GM10266 (cell line): ENCODE data around the gene STEEP1.

Source experiments
- DNase-seq: peaks from one replicate; pipeline ENCODE4 v3.0.0; 2012; ENCODE audit errors: extremely low spot score
- CTCF ChIP-seq: IDR thresholded peaks from 2 replicates; pipeline ENCODE4 v1.5.1; 2012; ENCODE audit warnings: mild to moderate bottlenecking, low read depth; ENCODE audit not compliant: control insufficient read depth, insufficient read depth; ENCODE audit errors: missing control alignments

Gene STEEP1

GRCh38 chrX:119602701-119603255 is 37.6 kb upstream of the STEEP1 start:
- no peak for TF ChIP-seq CTCF
- DNase-seq, result no peak

- no peak for TF ChIP-seq CTCF
- no peak for DNase-seq
These were observed 24.6 kb upstream of the STEEP1 start for GRCh38 chrX:119589810-119590209.

GRCh38 chrX:119583431-119584059 is 18.3 kb upstream of the STEEP1 start:
- TF ChIP-seq CTCF, result no peak
- DNase-seq, result no peak

GRCh38 chrX:119579414-119579813 is 14.2 kb upstream of the STEEP1 start:
- TF ChIP-seq CTCF, result no peak
- DNase-seq, result no peak

- DNase-seq, result peak; percentile 91
- peak; percentile 22 for TF ChIP-seq CTCF
These were observed 9.4 kb upstream of the STEEP1 start, which contains the start of gene UBE2A for GRCh38 chrX:119574394-119575266. TSS of gene UBE2A (plus strand) at chrX:119574563. CDS start at chrX:119574712, 149 bp downstream.

- peak; percentile 26 for DNase-seq
- TF ChIP-seq CTCF, result no peak
These were observed 8.7 kb upstream of the STEEP1 start for GRCh38 chrX:119573840-119574393.
